WERI-Rb-1 (cell line): Measurements from ENCODE around the gene CMTM5.

Source experiments
- DNase-seq: peaks from one replicate; pipeline ENCODE4 v3.0.0-alpha.2; 2020
- H3K27ac ChIP-seq: fragments of 250-450 bp; sonication (Bioruptor Pico); 2 replicates; pipeline ENCODE4 v1.5.1; 2020; ENCODE audit warnings: mild to moderate bottlenecking, moderate library complexity
- H3K27me3 ChIP-seq: fragments of 250-450 bp; sonication (Bioruptor Pico); 2 replicates; pipeline ENCODE4 v1.5.1; 2021; ENCODE audit warnings: mild to moderate bottlenecking, low read depth, moderate library complexity; ENCODE audit not compliant: insufficient read depth, severe bottlenecking
- H3K36me3 ChIP-seq: fragments of 250-450 bp; sonication (Bioruptor Pico); 2 replicates; pipeline ENCODE4 v1.5.1; 2020; ENCODE audit warnings: mild to moderate bottlenecking, moderate library complexity
- H3K4me3 ChIP-seq: 2 replicates; pipeline ENCODE4 v1.5.1; 2011; ENCODE audit warnings: low read depth, mild to moderate bottlenecking, control low read depth, low read length
- H3K9me3 ChIP-seq: fragments of 250-450 bp; sonication (Bioruptor Pico); 2 replicates; pipeline ENCODE4 v1.5.1; 2021; ENCODE audit warnings: mild to moderate bottlenecking, moderate library complexity; ENCODE audit not compliant: severe bottlenecking
- CTCF ChIP-seq: IDR thresholded peaks from 2 replicates; pipeline ENCODE4 v1.5.1; 2011; ENCODE audit warnings: low read depth, mild to moderate bottlenecking, control low read depth, inconsistent platforms, low read length

The CMTM5 gene

GRCh38 chr14:23345987-23346692 is 30.7 kb upstream of the CMTM5 start:
- Histone ChIP-seq H3K27me3 (no peaks in the 10 kb centered on the region), H3K36me3 (no peaks in the 10 kb centered on the region), H3K4me3 (no peak overlapping the region), H3K27ac (no peak overlapping the region), H3K9me3 (no peaks in the 10 kb centered on the region)
- DNase-seq: peak; percentile 40
- TF ChIP-seq CTCF: peak; percentile 45

- Histone ChIP-seq H3K27ac (no peak overlapping the region), H3K4me3 (no peak overlapping the region), H3K27me3 (no peaks in the 10 kb centered on the region), H3K9me3 (no peaks in the 10 kb centered on the region), H3K36me3 (no peaks in the 10 kb centered on the region)
- DNase-seq: no peak
- TF ChIP-seq CTCF: no peak
Observed at GRCh38 chr14:23346693-23347405, 30.0 kb upstream of the CMTM5 start.

DNA sequence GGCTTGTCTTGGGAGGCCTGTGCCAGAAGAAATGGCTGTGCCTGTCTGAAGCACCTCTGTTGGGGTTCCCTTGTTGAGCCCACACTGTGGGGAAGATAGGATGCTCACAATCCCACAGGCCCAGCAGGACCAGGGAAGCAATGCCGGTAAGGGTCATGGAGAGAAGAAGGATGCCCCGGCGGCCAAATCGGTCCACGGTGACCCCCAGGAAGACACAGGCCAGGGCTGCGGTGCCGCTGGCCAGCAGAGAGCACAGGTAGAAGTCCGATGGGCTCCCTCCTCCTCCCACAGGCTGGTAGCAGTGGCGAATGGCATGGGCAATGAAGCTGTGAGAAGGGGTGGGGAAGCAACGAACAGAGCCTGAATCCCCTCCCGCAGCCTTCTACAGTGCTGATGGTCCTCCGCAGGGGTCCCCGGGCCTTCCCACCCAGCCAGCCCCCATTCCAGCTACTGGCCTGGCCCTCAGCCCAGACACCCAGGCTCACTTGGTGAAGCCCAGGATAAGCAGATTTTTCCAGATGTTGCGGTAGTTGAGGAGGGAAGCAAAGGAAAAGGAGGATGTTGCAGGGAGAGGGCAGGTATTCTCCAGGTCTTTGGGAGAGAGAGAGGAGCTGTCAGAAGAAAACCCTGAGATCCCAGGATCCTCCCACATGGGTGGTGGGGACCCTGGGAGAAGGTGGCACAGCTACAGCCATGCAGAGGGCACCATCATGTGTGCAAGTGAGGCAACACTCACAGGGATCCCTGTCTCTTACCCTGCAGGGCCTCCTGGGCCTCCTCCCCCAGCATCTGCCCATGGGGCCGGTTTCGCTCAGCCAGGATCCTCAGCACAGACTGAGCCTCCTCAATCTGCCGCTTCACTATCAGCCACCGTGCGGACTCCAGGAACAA is 29.2 kb upstream of the CMTM5 start:
- H3K4me3 ChIP-seq: no peak overlapping the region
- no peaks in the 10 kb centered on the region for H3K9me3 ChIP-seq
- H3K36me3 ChIP-seq: no peaks in the 10 kb centered on the region
- no peaks in the 10 kb centered on the region for H3K27me3 ChIP-seq
- no peak for TF ChIP-seq CTCF
- H3K27ac ChIP-seq: no peak overlapping the region
- DNase-seq: no peak

DNA sequence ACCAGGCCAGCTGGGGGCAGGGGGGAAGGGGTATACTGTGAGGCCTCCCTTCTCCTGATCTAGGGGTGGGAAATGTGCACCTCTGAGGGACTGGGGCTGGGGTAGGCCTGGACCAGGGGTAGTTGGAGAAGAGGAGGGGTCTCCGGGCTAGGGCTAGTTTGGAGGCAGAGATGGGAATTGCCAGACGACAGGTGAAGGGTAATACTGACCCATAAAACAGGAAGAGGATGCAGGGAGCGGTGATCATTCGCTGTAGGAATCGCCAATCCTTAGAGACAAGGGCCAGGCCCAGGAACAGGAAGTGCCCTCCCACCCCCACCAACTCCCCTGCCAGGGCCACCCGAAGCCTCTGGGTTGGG is 28.6 kb upstream of the CMTM5 start:
- Histone ChIP-seq H3K36me3 (no peaks in the 10 kb centered on the region), H3K9me3 (no peaks in the 10 kb centered on the region), H3K27ac (no peak overlapping the region), H3K4me3 (no peak overlapping the region), H3K27me3 (no peaks in the 10 kb centered on the region)
- no peak for TF ChIP-seq CTCF
- no peak for DNase-seq

GRCh38 chr14:23349156-23349845 is 27.5 kb upstream of the CMTM5 start:
- H3K4me3 ChIP-seq: no peak overlapping the region
- no peaks in the 10 kb centered on the region for H3K9me3 ChIP-seq
- no peak for TF ChIP-seq CTCF
- H3K27me3 ChIP-seq: no peaks in the 10 kb centered on the region
- DNase-seq: no peak
- no peaks in the 10 kb centered on the region for H3K36me3 ChIP-seq
- no peak overlapping the region for H3K27ac ChIP-seq
